Stomach (tissue), 9 donors: Measurements from ENCODE around the gene RAB19. TPM values are rescaled to one million over a fixed set of nuclear protein-coding genes. Genes with fewer than 3 reads are reported as not detected.

Experiments used
- DNase-seq, 2 donors: peaks; one replicate each; pipeline versions ENCODE4 v3.0.0 to v3.0.0-alpha.2; 2013 to 2019
- H3K27ac ChIP-seq, 5 donors: fragments of 200-600 bp in 4 of 5; sonication (generic) in 4 of 5; one replicate each; pipeline ENCODE4 v1.5.1; 2013 to 2019; ENCODE audit warnings: mild to moderate bottlenecking in 1 of 5, moderate library complexity in 1 of 5
- H3K27me3 ChIP-seq, 3 donors: fragments of 200-600 bp; sonication (generic); one replicate each; pipeline ENCODE4 v1.5.1; 2017 to 2019; ENCODE audit warnings: mixed run types in 1 of 3
- H3K36me3 ChIP-seq, 4 donors: fragments of 200-600 bp; sonication (generic); 1 replicate in 3 of 4; 2 replicates in 1 of 4; pipeline ENCODE4 v1.5.1; 2016 to 2019
- H3K4me1 ChIP-seq, 4 donors: fragments of 200-600 bp; sonication (generic); one replicate each; pipeline ENCODE4 v1.5.1; 2016 to 2019
- H3K4me3 ChIP-seq, 4 donors: fragments of 200-600 bp; sonication (generic) in 3 of 4; one replicate each; pipeline ENCODE4 v1.5.1; 2016 to 2019; ENCODE audit warnings: mild to moderate bottlenecking in 1 of 4
- H3K9me3 ChIP-seq, 4 donors: fragments of 200-600 bp; sonication (generic); one replicate each; pipeline ENCODE4 v1.5.1; 2016 to 2019
- EP300 ChIP-seq: sonication (generic); formaldehyde crosslinking; IDR thresholded peaks from one replicate; pipeline ENCODE4 v1.6.1; 2017; ENCODE audit warnings: antibody characterized with exemption
- POLR2A ChIP-seq, 4 donors: fragments of 450-650 bp; IDR thresholded peaks; one replicate each; pipeline ENCODE4 v1.6.1; 2016; ENCODE audit warnings: antibody characterized with exemption in 4 of 4, control low read depth in 2 of 4, mild to moderate bottlenecking in 1 of 4, moderate library complexity in 1 of 4
- POLR2AphosphoS5 ChIP-seq, 3 donors: sonication (generic); formaldehyde crosslinking; IDR thresholded peaks; one replicate each; pipeline ENCODE4 v1.6.1; 2016; ENCODE audit warnings: antibody characterized with exemption in 3 of 3
- WGBS, 5 donors: extraction: QIAGEN DNeasy Blood & Tissue Kit in 3 of 5; methylation state at CpG; one replicate each; pipeline versions ENCODE4 v1.1.5 to v1.1.7; 2013 to 2018; 5-methylcytosine and 5-hydroxymethylcytosine counted together
- intact Hi-C: fragments of 100-400 bp; cut with DNase I; formaldehyde crosslinking; loops from one replicate; pipeline ENCODE4 v1.15.1; 2023; ENCODE audit warnings: low total_unique reads
- polyA plus RNA-seq, 3 donors: library from polyadenylated mRNA; stranded (reverse); fragments of 200-250 nt; gene quantifications; one replicate each; pipeline ENCODE4 v1.2.3, GENCODE V29; 2013
- small RNA-seq, 4 donors: library from RNA; depleted of rRNA; stranded (forward); fragments of <200 nt; gene quantifications; one replicate each; pipeline ENCODE3, GENCODE V24; 2016
- total RNA-seq, 5 donors: library from RNA; depleted of rRNA; stranded (reverse); fragments of >200 nt; gene quantifications; one replicate each; pipeline versions ENCODE4 v1.1.0 to v1.2.3, GENCODE V29; 2014 to 2016
- TF ChIP-seq, protein P1 (sequence below), 7 experiments: fragments of 450-650 bp in 4 of 7; fragments of 200-600 bp in 3 of 7; sonication (generic) in 3 of 7; IDR thresholded peaks; one replicate each; pipeline ENCODE4 v1.5.1; 2016 to 2019; ENCODE audit warnings: antibody characterized with exemption in 7 of 7, control low read depth in 2 of 7, mild to moderate bottlenecking in 1 of 7
- donor health status: healthy with polysubstance abuse.
- donor health status: Bipolar disorder and iron deficiency.
- donor health status: healthy.

Gene RAB19
- total and polyA plus RNA-seq, 8 donors, result 0.20 to 4.6 (median 0.87) TPM; not detected in 3

- Histone ChIP-seq H3K27ac (peak overlapping the region in 4 of 5 donors; percentile 52 to 95 (median 90)), H3K9me3 (no peaks in the 10 kb centered on the region), H3K4me3 (peak overlapping the region in 3 of 4 donors; percentile 83 to 99 (median 98)), H3K36me3 (peaks cover 0 to 4% (median 1%) of the 10 kb centered on the region in 4 donors), H3K27me3 (no peaks in the 10 kb centered on the region), H3K4me1 (peaks cover 28 to 64% (median 55%) of the 10 kb centered on the region in 4 donors)
- no peak for DNase-seq
- TF ChIP-seq EP300 (no peak), POLR2AphosphoS5 (IDR thresholded peaks at IDR 0.05) (no peak), POLR2A (IDR thresholded peaks at IDR 0.05) (no peak)
- TF ChIP-seq, protein P1, sequence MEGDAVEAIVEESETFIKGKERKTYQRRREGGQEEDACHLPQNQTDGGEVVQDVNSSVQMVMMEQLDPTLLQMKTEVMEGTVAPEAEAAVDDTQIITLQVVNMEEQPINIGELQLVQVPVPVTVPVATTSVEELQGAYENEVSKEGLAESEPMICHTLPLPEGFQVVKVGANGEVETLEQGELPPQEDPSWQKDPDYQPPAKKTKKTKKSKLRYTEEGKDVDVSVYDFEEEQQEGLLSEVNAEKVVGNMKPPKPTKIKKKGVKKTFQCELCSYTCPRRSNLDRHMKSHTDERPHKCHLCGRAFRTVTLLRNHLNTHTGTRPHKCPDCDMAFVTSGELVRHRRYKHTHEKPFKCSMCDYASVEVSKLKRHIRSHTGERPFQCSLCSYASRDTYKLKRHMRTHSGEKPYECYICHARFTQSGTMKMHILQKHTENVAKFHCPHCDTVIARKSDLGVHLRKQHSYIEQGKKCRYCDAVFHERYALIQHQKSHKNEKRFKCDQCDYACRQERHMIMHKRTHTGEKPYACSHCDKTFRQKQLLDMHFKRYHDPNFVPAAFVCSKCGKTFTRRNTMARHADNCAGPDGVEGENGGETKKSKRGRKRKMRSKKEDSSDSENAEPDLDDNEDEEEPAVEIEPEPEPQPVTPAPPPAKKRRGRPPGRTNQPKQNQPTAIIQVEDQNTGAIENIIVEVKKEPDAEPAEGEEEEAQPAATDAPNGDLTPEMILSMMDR (IDR thresholded peaks at IDR 0.05), result no peak
- intact Hi-C loops, result no loop called here
- WGBS, 5 donors, result 38 to 54% (median 48%) methylated on average over 11 of the region's 11 CpGs
Observed at GRCh38 chr7:140476698-140477261, 72.9 kb downstream of the RAB19 start.

Small RNA genes lying within 50 kb of the gene (small RNA-seq; reads per million reads assigned to genes)
- gene RNA5SP247 (0 reads per million in 4 donors), gene RNA5SP248 (135 to 186 (median 139) reads per million in 4 donors)

Other genes with a start within 250 kb of the RAB19 start
- gene KDM7A, start 227.1 kb upstream of the RAB19 start, total RNA-seq, result 10 to 100 TPM; 13.0 to 49.8 (median 24.6) TPM
- gene KDM7A, start 227.1 kb upstream of the RAB19 start, polyA plus RNA-seq, result 1 to 10 TPM; 2.3 to 6.9 (median 3.4) TPM
- 100 to 1,000 TPM in 1 of 5 donors, 10 to 100 TPM in 4; 52.2 to 141 (median 64.8) TPM for gene SLC37A3, start 5.5 kb upstream of the RAB19 start, total RNA-seq
- 10 to 100 TPM in 2 of 3 donors, 1 to 10 TPM in 1; 6.3 to 13.0 (median 12.7) TPM for gene SLC37A3, start 5.5 kb upstream of the RAB19 start, polyA plus RNA-seq
- 100 to 1,000 TPM in 1 of 5 donors, 10 to 100 TPM in 4; 21.0 to 102 (median 73.9) TPM for gene MKRN1, start 75.4 kb downstream of the RAB19 start, total RNA-seq
- gene MKRN1, start 75.4 kb downstream of the RAB19 start, polyA plus RNA-seq, result 10 to 100 TPM; 35.2 to 57.4 (median 42.1) TPM
- 10 to 100 TPM in 1 of 5 donors, 1 to 10 TPM in 4; 4.1 to 17.8 (median 6.2) TPM for gene DENND2A, start 236.8 kb downstream of the RAB19 start, total RNA-seq
- 10 to 100 TPM in 1 of 3 donors, 1 to 10 TPM in 2; 1.8 to 11.5 (median 8.3) TPM for gene DENND2A, start 236.8 kb downstream of the RAB19 start, polyA plus RNA-seq